Panc1 (cell line): ENCODE measurements around the gene BCL3. TPM values are rescaled to one million over a fixed set of nuclear protein-coding genes. Genes with fewer than 3 reads are reported as not detected.

Source experiments
- ATAC-seq: fragments of 200-7000 bp; cut with Tn5 transposase; 2 replicates; pipeline ENCODE4 v1.9.1; 2020; ENCODE audit warnings: mild to moderate bottlenecking, moderate library complexity
- BruUV-seq: library from RNA; stranded (reverse); fragments of 400-500 nt; replicated peaks from 2 replicates; lab custom pipeline; 2021; lab: Mats Ljungman, UMichigan
- CTCF ChIA-PET: fragments of 300-600 bp; sonication (Branson Sonifier 250); formaldehyde crosslinking; loops from one replicate; lab custom pipeline; 2022; ENCODE audit warnings: antibody characterized with exemption; lab: Charles Lee
- POLR2A ChIA-PET: fragments of 300-600 bp; sonication (Branson Sonifier 250); formaldehyde crosslinking; loops from one replicate; lab custom pipeline; 2022; ENCODE audit warnings: antibody characterized with exemption; lab: Charles Lee
- DNase-seq: peaks from one replicate; pipeline ENCODE4 v3.0.0-alpha.2; 2010; ENCODE audit warnings: low read depth, low spot score
- H3K27ac ChIP-seq: 2 replicates; pipeline ENCODE4 v1.5.1; 2011; ENCODE audit warnings: mild to moderate bottlenecking, low read length, inconsistent platforms
- H3K27me3 ChIP-seq: fragments of 200-500 bp; sonication (Bioruptor generic); 2 replicates; pipeline ENCODE4 v1.6.0; 2014; ENCODE audit warnings: low read length, inconsistent platforms; ENCODE audit not compliant: control insufficient read depth, insufficient read depth
- H3K36me3 ChIP-seq: fragments of 200-500 bp; sonication (Bioruptor generic); 2 replicates; pipeline ENCODE4 v1.5.1; 2014; ENCODE audit warnings: inconsistent platforms, mild to moderate bottlenecking, low read length, moderate library complexity; ENCODE audit not compliant: control insufficient read depth, insufficient read depth
- H3K4me1 ChIP-seq: 2 replicates; pipeline ENCODE4 v1.5.1; 2011; ENCODE audit warnings: inconsistent platforms, mild to moderate bottlenecking, low read length, moderate library complexity; ENCODE audit not compliant: control insufficient read depth, insufficient read depth
- H3K4me3 ChIP-seq, 2 experiments: 2 replicates each; pipeline ENCODE4 v1.5.1; 2011 to 2012; ENCODE audit warnings: low read depth in 2 of 2, low read length in 2 of 2, mild to moderate bottlenecking in 2 of 2, inconsistent platforms in 1 of 2, moderate library complexity in 1 of 2
- H3K9me3 ChIP-seq: fragments of 200-500 bp; sonication (Bioruptor generic); 2 replicates; pipeline ENCODE4 v1.5.1; 2014; ENCODE audit warnings: low read depth, mild to moderate bottlenecking, inconsistent platforms, low read length, moderate library complexity; ENCODE audit not compliant: control insufficient read depth, insufficient read depth
- POLR2AphosphoS5 ChIP-seq: IDR thresholded peaks from 2 replicates; pipeline ENCODE4 v1.6.1; 2012; ENCODE audit warnings: mild to moderate bottlenecking, low read depth, low read length, moderate library complexity
- SIN3A ChIP-seq: IDR thresholded peaks from 2 replicates; pipeline ENCODE4 v1.6.1; 2012; ENCODE audit warnings: low read depth, mild to moderate bottlenecking, low read length, moderate library complexity, borderline replicate concordance; ENCODE audit not compliant: insufficient read depth
- TCF7L2 ChIP-seq: IDR thresholded peaks from 2 replicates; pipeline ENCODE4 v1.6.1; 2011; ENCODE audit warnings: mild to moderate bottlenecking, low read depth, low read length, inconsistent platforms
- in situ Hi-C: cut with HindIII; loops from 2 replicates; pipeline ENCODE4 v1.10.0; 2016; ENCODE audit warnings: low sequenced_read_pairs, low pct_unique_long_range_greater_than_20kb
- intact Hi-C: fragments of 100-400 bp; cut with micrococcal nuclease; formaldehyde crosslinking; loops from one replicate; pipeline ENCODE4 v1.10.0; 2022; ENCODE audit not compliant: unreplicated experiment
- total RNA-seq: library from RNA; stranded (reverse); gene quantifications from one replicate; pipeline ENCODE4 v1.2.1, GENCODE V29; 2021; ENCODE audit not compliant: unreplicated experiment
- TF ChIP-seq, protein P1 (sequence below), 2 experiments: IDR thresholded peaks; 2 replicates each; pipeline ENCODE4 v1.6.1; 2011 to 2012; ENCODE audit warnings: low read depth in 2 of 2, control low read depth in 1 of 2, low read length in 1 of 2, mild to moderate bottlenecking in 1 of 2, moderate library complexity in 1 of 2; ENCODE audit not compliant: insufficient read depth in 1 of 2
- TF ChIP-seq, protein P2 (sequence below): fragments of 450-650 bp; IDR thresholded peaks from 2 replicates; pipeline ENCODE4 v1.5.1; 2017; ENCODE audit warnings: mild to moderate bottlenecking

BCL3 gene
- total RNA-seq, 1 experiment from 2014 or later = 48.5 TPM

DNA sequence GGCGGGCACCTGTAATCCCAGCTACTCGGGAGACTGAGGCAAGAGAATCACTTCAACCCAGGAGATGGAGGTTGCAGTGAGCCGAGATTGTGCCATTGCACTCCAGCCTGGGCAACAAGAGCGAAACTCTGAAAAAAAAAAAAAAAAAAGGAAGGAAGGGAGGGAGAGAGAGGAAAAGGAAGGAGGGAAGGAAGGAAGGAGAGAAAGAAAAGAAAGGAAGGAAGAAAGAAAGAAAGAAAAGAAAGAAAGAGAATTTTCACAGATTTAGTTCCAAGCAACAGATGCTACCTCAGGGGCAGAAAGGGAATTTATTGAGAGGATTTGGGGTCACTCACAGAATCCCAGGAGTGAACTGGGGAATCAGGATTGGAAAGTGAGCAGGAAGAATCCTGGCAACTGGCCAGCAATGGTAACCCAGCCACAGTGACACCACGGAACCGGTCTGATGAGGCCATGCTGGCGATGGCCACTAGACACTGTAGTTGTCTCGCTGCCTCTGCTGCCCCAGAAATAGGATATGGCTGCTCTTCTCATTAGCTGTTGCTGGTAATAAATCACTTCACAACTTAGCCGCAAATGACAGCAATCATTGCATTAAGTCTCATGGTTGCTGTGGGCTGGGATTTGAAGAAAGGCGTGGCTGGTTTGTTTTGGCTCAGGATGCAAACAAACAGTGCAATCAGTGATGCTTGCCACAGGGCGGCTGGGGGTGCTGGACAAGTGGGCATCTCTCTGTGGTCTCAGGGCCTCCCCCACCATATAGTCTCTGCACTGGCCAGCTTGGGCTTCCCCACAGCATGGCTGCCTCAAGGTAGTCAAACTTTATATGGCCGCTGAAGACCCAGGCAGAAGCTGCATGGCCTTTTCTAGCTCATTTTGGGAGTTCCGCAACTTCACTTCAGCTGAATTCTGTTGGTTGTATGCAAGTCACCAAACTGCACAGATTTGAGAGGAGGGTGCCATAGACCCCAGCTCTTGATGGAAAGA, 55.2 kb downstream of the BCL3 start:
- no peak overlapping the region for H3K27ac ChIP-seq
- H3K27me3 ChIP-seq = no peaks in the 10 kb centered on the region
- CTCF ChIA-PET = no interaction called here
- in situ Hi-C loops (no loop called here), intact Hi-C loops (no loop called here)
- no peaks in the 10 kb centered on the region for H3K9me3 ChIP-seq
- peaks cover 20% of the 10 kb centered on the region for H3K4me1 ChIP-seq
- ATAC-seq (no peak), DNase-seq (no peak)
- POLR2A ChIA-PET = interaction anchor here (0.7 kb wide), 1 partner anchor 24 kb away, joined by 5 read pairs; no protein-coding TSS in a partner anchor
- no peaks in the 10 kb centered on the region for H3K36me3 ChIP-seq
- TF ChIP-seq TCF7L2 (no peak), POLR2AphosphoS5 (no peak), SIN3A (no peak)
- TF ChIP-seq, protein P1, sequence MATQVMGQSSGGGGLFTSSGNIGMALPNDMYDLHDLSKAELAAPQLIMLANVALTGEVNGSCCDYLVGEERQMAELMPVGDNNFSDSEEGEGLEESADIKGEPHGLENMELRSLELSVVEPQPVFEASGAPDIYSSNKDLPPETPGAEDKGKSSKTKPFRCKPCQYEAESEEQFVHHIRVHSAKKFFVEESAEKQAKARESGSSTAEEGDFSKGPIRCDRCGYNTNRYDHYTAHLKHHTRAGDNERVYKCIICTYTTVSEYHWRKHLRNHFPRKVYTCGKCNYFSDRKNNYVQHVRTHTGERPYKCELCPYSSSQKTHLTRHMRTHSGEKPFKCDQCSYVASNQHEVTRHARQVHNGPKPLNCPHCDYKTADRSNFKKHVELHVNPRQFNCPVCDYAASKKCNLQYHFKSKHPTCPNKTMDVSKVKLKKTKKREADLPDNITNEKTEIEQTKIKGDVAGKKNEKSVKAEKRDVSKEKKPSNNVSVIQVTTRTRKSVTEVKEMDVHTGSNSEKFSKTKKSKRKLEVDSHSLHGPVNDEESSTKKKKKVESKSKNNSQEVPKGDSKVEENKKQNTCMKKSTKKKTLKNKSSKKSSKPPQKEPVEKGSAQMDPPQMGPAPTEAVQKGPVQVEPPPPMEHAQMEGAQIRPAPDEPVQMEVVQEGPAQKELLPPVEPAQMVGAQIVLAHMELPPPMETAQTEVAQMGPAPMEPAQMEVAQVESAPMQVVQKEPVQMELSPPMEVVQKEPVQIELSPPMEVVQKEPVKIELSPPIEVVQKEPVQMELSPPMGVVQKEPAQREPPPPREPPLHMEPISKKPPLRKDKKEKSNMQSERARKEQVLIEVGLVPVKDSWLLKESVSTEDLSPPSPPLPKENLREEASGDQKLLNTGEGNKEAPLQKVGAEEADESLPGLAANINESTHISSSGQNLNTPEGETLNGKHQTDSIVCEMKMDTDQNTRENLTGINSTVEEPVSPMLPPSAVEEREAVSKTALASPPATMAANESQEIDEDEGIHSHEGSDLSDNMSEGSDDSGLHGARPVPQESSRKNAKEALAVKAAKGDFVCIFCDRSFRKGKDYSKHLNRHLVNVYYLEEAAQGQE (IDR thresholded peaks at IDR 0.05; ENCODE audit: insufficient read depth in 1 of 2, low read depth in 2 of 2, low read length in 1 of 2) = no peak
- TF ChIP-seq, protein P2, sequence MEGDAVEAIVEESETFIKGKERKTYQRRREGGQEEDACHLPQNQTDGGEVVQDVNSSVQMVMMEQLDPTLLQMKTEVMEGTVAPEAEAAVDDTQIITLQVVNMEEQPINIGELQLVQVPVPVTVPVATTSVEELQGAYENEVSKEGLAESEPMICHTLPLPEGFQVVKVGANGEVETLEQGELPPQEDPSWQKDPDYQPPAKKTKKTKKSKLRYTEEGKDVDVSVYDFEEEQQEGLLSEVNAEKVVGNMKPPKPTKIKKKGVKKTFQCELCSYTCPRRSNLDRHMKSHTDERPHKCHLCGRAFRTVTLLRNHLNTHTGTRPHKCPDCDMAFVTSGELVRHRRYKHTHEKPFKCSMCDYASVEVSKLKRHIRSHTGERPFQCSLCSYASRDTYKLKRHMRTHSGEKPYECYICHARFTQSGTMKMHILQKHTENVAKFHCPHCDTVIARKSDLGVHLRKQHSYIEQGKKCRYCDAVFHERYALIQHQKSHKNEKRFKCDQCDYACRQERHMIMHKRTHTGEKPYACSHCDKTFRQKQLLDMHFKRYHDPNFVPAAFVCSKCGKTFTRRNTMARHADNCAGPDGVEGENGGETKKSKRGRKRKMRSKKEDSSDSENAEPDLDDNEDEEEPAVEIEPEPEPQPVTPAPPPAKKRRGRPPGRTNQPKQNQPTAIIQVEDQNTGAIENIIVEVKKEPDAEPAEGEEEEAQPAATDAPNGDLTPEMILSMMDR = no peak
- no peak overlapping the region for H3K4me3 ChIP-seq
- BruUV-seq = no TSS peak

DNA sequence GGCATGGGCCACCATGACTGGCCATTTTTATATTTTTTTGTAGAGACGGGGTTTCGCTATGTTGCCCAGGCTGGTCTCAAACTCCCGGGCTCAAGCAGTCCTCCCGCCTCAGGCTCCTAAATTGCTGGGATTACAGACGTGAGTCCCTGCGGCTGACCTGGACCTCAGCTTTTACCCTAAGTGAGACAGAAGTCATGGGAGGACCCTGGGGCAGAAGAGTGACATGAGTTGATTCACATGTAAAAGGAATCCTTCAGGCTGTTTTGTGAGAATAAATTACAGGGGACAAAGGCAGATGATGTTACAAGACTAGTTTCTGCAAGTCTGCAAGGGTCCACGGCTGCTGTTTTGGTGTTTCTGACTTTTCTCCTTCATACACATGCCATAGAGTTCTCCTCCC, 57.8 kb downstream of the BCL3 start:
- Histone ChIP-seq H3K36me3 (no peaks in the 10 kb centered on the region), H3K27ac (no peak overlapping the region), H3K4me3 (no peak overlapping the region), H3K4me1 (peaks cover 13% of the 10 kb centered on the region), H3K27me3 (no peaks in the 10 kb centered on the region), H3K9me3 (no peaks in the 10 kb centered on the region)
- TF ChIP-seq TCF7L2 = no peak
- no peak for TF ChIP-seq SIN3A
- TF ChIP-seq, protein P2 = no peak
- TF ChIP-seq, protein P1 (IDR thresholded peaks at IDR 0.05; ENCODE audit: insufficient read depth in 1 of 2, low read depth in 2 of 2, low read length in 1 of 2) = no peak
- in situ Hi-C loops (no loop called here), intact Hi-C loops (no loop called here)
- POLR2A ChIA-PET = no interaction called here
- no peak for DNase-seq
- BruUV-seq = no TSS peak
- CTCF ChIA-PET = interaction anchor here (0.6 kb wide), 1 partner anchor 14 kb away, joined by 12 read pairs; no protein-coding TSS in a partner anchor
- no peak for ATAC-seq
